Transverse colon (tissue), 3 donors: Measurements from ENCODE around the gene RNF121.

Experiments used
- CTCF ChIP-seq, 5 experiments: fragments of 200-600 bp in 3 of 5; fragments of 450-650 bp in 2 of 5; sonication (generic) in 3 of 5; IDR thresholded peaks; 1 replicate in 2 of 5; 2 replicates in 3 of 5; pipeline ENCODE4 v1.5.1; 2016 to 2017; ENCODE audit warnings: antibody characterized with exemption in 5 of 5, inconsistent platforms in 3 of 5, mild to moderate bottlenecking in 2 of 5, moderate library complexity in 1 of 5
- POLR2A ChIP-seq: fragments of 450-650 bp; IDR thresholded peaks from one replicate; pipeline ENCODE4 v1.6.1; 2016; ENCODE audit warnings: antibody characterized with exemption, mild to moderate bottlenecking, moderate library complexity

GRCh38 chr11:71999798-72000197, 71.0 kb downstream of the RNF121 start:
- TF ChIP-seq CTCF (IDR thresholded peaks at IDR 0.05) (no peak), POLR2A (no peak)
